SK-N-SH (cell line): Measurements from ENCODE around the gene CARMIL3. TPM values are rescaled to one million over a fixed set of nuclear protein-coding genes. Genes with fewer than 3 reads are reported as not detected.

Experiments
- CTCF ChIA-PET: fragments of 300-600, 350-600 bp; formaldehyde crosslinking; extraction: SDS; loops from one replicate; lab custom pipeline; 2021; lab: Yijun Ruan, JAX
- POLR2A ChIA-PET: fragments of 350-600 bp; sonication (Branson Sonifier 250); formaldehyde crosslinking; extraction: SDS; loops from one replicate; lab custom pipeline; 2020; ENCODE audit warnings: antibody characterized with exemption, inconsistent platforms; lab: Yijun Ruan, JAX
- DNase-seq: peaks from one replicate; pipeline ENCODE4 v3.0.0; 2012
- H2AFZ ChIP-seq: fragments of 200-600 bp; sonication (generic); 2 replicates; pipeline ENCODE4 v1.8.1; 2016; ENCODE audit warnings: antibody characterized with exemption, mild to moderate bottlenecking, low read depth
- H3F3A ChIP-seq: fragments of 200-600 bp; sonication (generic); replicated peaks from 2 replicates; pipeline ENCODE3; 2016; ENCODE audit warnings: antibody characterized with exemption, mild to moderate bottlenecking; ENCODE audit not compliant: insufficient read depth
- H3K27ac ChIP-seq, 2 experiments: fragments of 200-500 bp in 1 of 2; fragments of 200-600 bp in 1 of 2; sonication (Bioruptor generic) in 1 of 2; sonication (generic), shearing (Covaris generic) in 1 of 2; 2 replicates each; pipeline versions ENCODE4 v1.5.1 to v1.6.1; 2014 to 2016; ENCODE audit warnings: low read depth in 2 of 2, inconsistent platforms in 1 of 2, low read length in 1 of 2, mild to moderate bottlenecking in 1 of 2, mixed read lengths in 1 of 2
- H3K27me3 ChIP-seq: fragments of 200-600 bp; sonication (generic), shearing (Covaris generic); 2 replicates; pipeline ENCODE4 v1.6.1; 2016; ENCODE audit warnings: mixed run types; ENCODE audit not compliant: insufficient read depth
- H3K36me3 ChIP-seq, 2 experiments: fragments of 200-500 bp in 1 of 2; fragments of 200-600 bp in 1 of 2; sonication (Bioruptor generic) in 1 of 2; sonication (generic) in 1 of 2; replicated peaks in 1 of 2; 2 replicates each; pipeline versions ENCODE3 to v1.5.1; 2014 to 2016; ENCODE audit warnings: low read length in 1 of 2, mild to moderate bottlenecking in 1 of 2; ENCODE audit not compliant: insufficient read depth in 2 of 2, control insufficient read depth in 1 of 2
- H3K4me1 ChIP-seq, 2 experiments: fragments of 200-500 bp in 1 of 2; fragments of 200-600 bp in 1 of 2; sonication (Bioruptor generic) in 1 of 2; sonication (generic), shearing (Covaris generic) in 1 of 2; 2 replicates each; pipeline versions ENCODE4 v1.5.1 to v1.6.1; 2014 to 2016; ENCODE audit warnings: low read depth in 1 of 2, low read length in 1 of 2, mixed run types in 1 of 2; ENCODE audit not compliant: insufficient read depth in 2 of 2, control insufficient read depth in 1 of 2
- H3K4me2 ChIP-seq: fragments of 200-600 bp; sonication (generic), shearing (Covaris generic); 2 replicates; pipeline ENCODE4 v1.6.1; 2017; ENCODE audit warnings: mixed run types
- H3K4me3 ChIP-seq, 2 experiments: fragments of 200-500 bp in 1 of 2; fragments of 200-600 bp in 1 of 2; sonication (Bioruptor generic) in 1 of 2; sonication (generic), shearing (Covaris generic) in 1 of 2; 2 replicates each; pipeline versions ENCODE4 v1.5.1 to v1.8.1; 2014 to 2016; ENCODE audit warnings: low read depth in 2 of 2, inconsistent platforms in 1 of 2, low read length in 1 of 2, mild to moderate bottlenecking in 1 of 2, mixed read lengths in 1 of 2, moderate library complexity in 1 of 2
- H3K79me2 ChIP-seq: fragments of 200-600 bp; sonication (generic); 2 replicates; pipeline ENCODE4 v1.8.1; 2017; ENCODE audit warnings: mild to moderate bottlenecking; ENCODE audit not compliant: insufficient read depth
- H3K9ac ChIP-seq: fragments of 200-600 bp; sonication (generic); 2 replicates; pipeline ENCODE4 v1.6.1; 2017; ENCODE audit warnings: mixed run types
- H3K9me2 ChIP-seq: fragments of 200-600 bp; sonication (generic); 2 replicates; pipeline ENCODE4 v1.6.1; 2017; ENCODE audit warnings: mixed run types
- H3K9me3 ChIP-seq: fragments of 200-600 bp; sonication (generic); 2 replicates; pipeline ENCODE4 v1.6.1; 2017; ENCODE audit warnings: mixed run types, mild to moderate bottlenecking, moderate library complexity
- H4K20me1 ChIP-seq: fragments of 200-600 bp; sonication (generic); 2 replicates; pipeline ENCODE4 v1.6.1; 2017; ENCODE audit warnings: mild to moderate bottlenecking, mixed run types; ENCODE audit not compliant: insufficient read depth
- EZH2phosphoT487 ChIP-seq: fragments of 200-600 bp; sonication (generic); IDR thresholded peaks from 2 replicates; pipeline ENCODE4 v1.6.1; 2017; ENCODE audit warnings: low read depth, mixed run types, mild to moderate bottlenecking, antibody characterized with exemption, moderate library complexity, borderline replicate concordance
- FOSL2 ChIP-seq: IDR thresholded peaks from 2 replicates; pipeline ENCODE4 v1.4.0; 2012; ENCODE audit warnings: low read depth, mild to moderate bottlenecking, moderate library complexity, borderline replicate concordance
- FOXM1 ChIP-seq: IDR thresholded peaks from 2 replicates; pipeline ENCODE4 v1.4.0; 2012; ENCODE audit warnings: low read depth, mild to moderate bottlenecking
- GATA2 ChIP-seq: sonication (generic); formaldehyde crosslinking; IDR thresholded peaks from 2 replicates; pipeline ENCODE4 v1.5.0; 2020; ENCODE audit warnings: mild to moderate bottlenecking, missing genetic modification reagents
- JUND ChIP-seq: IDR thresholded peaks from 2 replicates; pipeline ENCODE4 v1.4.0; 2012
- MXI1 ChIP-seq: IDR thresholded peaks from 2 replicates; pipeline ENCODE4 v1.6.1; 2012; ENCODE audit warnings: mild to moderate bottlenecking, low read depth, low read length, improper control_type of control experiment
- NFIC ChIP-seq: IDR thresholded peaks from 2 replicates; pipeline ENCODE4 v1.4.0; 2012; ENCODE audit warnings: borderline replicate concordance
- NRF1 ChIP-seq: IDR thresholded peaks from 2 replicates; pipeline ENCODE4 v1.6.1; 2012; ENCODE audit warnings: low read depth, mild to moderate bottlenecking, low read length
- PBX3 ChIP-seq: IDR thresholded peaks from 2 replicates; pipeline ENCODE4; 2012
- POLR2AphosphoS5 ChIP-seq: IDR thresholded peaks from 2 replicates; pipeline ENCODE4 v1.6.1; 2012; ENCODE audit warnings: low read depth, low read length
- RAD21 ChIP-seq: IDR thresholded peaks from 2 replicates; pipeline ENCODE4 v1.6.1; 2012; ENCODE audit warnings: mild to moderate bottlenecking, low read length
- RCOR1 ChIP-seq: fragments of 150-350 bp; IDR thresholded peaks from 2 replicates; pipeline ENCODE4 v1.6.1; 2017; ENCODE audit warnings: antibody characterized with exemption, low read length
- REST ChIP-seq: IDR thresholded peaks from 2 replicates; pipeline ENCODE4 v1.6.1; 2012; ENCODE audit warnings: mild to moderate bottlenecking, low read depth, low read length, moderate library complexity
- RXRA ChIP-seq: IDR thresholded peaks from 2 replicates; pipeline ENCODE4 v1.4.0; 2012; ENCODE audit warnings: low read depth, mild to moderate bottlenecking, borderline replicate concordance
- SIN3A ChIP-seq: IDR thresholded peaks from 2 replicates; pipeline ENCODE4 v1.6.1; 2012; ENCODE audit warnings: low read depth, mild to moderate bottlenecking, low read length, moderate library complexity, borderline replicate concordance
- SMC3 ChIP-seq: IDR thresholded peaks from 2 replicates; pipeline ENCODE4 v1.6.1; 2012; ENCODE audit warnings: low read depth, low read length, improper control_type of control experiment
- TCF12 ChIP-seq: IDR thresholded peaks from 2 replicates; pipeline ENCODE4 v1.4.0; 2012
- YY1 ChIP-seq: IDR thresholded peaks from 2 replicates; pipeline ENCODE4 v1.4.0; 2012; ENCODE audit warnings: low read depth, mild to moderate bottlenecking
- WGBS: methylation state at CpG from one replicate; pipeline ENCODE4 v1.1.6; 2017; ENCODE audit warnings: low lambda C conversion rate; 5-methylcytosine and 5-hydroxymethylcytosine counted together
- polyA plus RNA-seq, 3 experiments: library from polyadenylated mRNA; depleted of rRNA; stranded (reverse); fragments of >200 nt; gene quantifications; 2 replicates each; pipeline ENCODE4 v1.2.3, GENCODE V29; 2012
- TF ChIP-seq, protein P1 (sequence below): IDR thresholded peaks from 2 replicates; pipeline ENCODE4 v1.4.0; 2012; ENCODE audit warnings: low read depth, borderline replicate concordance

CARMIL3 gene
- polyA plus RNA-seq, 1 of the 3 experiments (the other 2 are of a cell fraction) = 0.43 TPM

DNA sequence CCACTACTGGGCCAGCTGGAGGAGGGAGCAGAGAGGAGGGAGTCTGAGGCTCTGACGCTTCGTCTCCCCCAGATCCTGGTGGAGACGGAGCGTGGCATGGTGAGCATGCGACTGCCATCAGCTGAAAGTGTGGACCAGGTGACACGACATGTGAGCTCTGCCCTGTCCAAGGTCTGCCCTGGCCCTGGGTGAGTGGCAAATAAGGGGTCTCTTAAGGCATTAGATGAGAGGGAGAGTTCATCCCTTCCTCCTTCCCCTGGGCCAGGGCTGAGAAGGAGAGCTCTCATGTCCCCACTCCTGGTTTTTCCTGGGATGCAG lies 2.5 kb downstream of the CARMIL3 start:
- Histone ChIP-seq H3K36me3 (no peaks in the 10 kb centered on the region), H3K9ac (no peak overlapping the region), H3K9me3 (no peaks in the 10 kb centered on the region), H4K20me1 (no peaks in the 10 kb centered on the region), H3K27ac (no peak overlapping the region), H3K9me2 (no peaks in the 10 kb centered on the region), H3K4me3 (no peak overlapping the region), H3K4me1 (peaks cover 0 to 20% of the 10 kb centered on the region in 2 experiments; a peak in 1 of 4 replicates), H2AFZ (no peak overlapping the region), H3K79me2 (no peaks in the 10 kb centered on the region), H3K4me2 (no peak overlapping the region), H3F3A (no peaks in the 10 kb centered on the region), H3K27me3 (no peaks in the 10 kb centered on the region)
- CTCF ChIA-PET = interaction anchor here (0.8 to 42.8 kb wide), 4 partner anchors 8 to 46 kb away, joined by 3 to 1159 read pairs (median 4); partner anchors contain the start of gene PCK2
- POLR2A ChIA-PET = interaction anchor here (1.2 to 1.8 kb wide), 3 partner anchors 36 to 60 kb away, joined by 4 to 7 read pairs (median 4); partner anchors contain the start of gene PCK2
- TF ChIP-seq TCF12 (no peak), SIN3A (no peak), EZH2phosphoT487 (no peak), RXRA (no peak), RCOR1 (no peak), PBX3 (no peak), NRF1 (no peak), FOSL2 (no peak), YY1 (no peak), JUND (no peak), REST (no peak), FOXM1 (no peak), POLR2AphosphoS5 (no peak), SMC3 (no peak), MXI1 (no peak), GATA2 (CRISPR knock-in tag) (no peak), NFIC (no peak), RAD21 (no peak)
- TF ChIP-seq, protein P1, sequence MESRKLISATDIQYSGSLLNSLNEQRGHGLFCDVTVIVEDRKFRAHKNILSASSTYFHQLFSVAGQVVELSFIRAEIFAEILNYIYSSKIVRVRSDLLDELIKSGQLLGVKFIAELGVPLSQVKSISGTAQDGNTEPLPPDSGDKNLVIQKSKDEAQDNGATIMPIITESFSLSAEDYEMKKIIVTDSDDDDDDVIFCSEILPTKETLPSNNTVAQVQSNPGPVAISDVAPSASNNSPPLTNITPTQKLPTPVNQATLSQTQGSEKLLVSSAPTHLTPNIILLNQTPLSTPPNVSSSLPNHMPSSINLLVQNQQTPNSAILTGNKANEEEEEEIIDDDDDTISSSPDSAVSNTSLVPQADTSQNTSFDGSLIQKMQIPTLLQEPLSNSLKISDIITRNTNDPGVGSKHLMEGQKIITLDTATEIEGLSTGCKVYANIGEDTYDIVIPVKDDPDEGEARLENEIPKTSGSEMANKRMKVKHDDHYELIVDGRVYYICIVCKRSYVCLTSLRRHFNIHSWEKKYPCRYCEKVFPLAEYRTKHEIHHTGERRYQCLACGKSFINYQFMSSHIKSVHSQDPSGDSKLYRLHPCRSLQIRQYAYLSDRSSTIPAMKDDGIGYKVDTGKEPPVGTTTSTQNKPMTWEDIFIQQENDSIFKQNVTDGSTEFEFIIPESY = no peak
- 74% methylated on average over 5 of the region's 6 CpGs for WGBS
- no peak for DNase-seq
